KMS-11 (cell line): ENCODE data around the gene KCNQ2.

ENCODE experiments used
- H2AFZ ChIP-seq: fragments of 200-600 bp; sonication (generic); 2 replicates; pipeline ENCODE4 v1.6.1; 2016; ENCODE audit warnings: antibody characterized with exemption, mixed run types, low read depth
- H3K27ac ChIP-seq: fragments of 200-600 bp; sonication (generic); 2 replicates; pipeline ENCODE4 v1.6.1; 2016; ENCODE audit warnings: mild to moderate bottlenecking, mixed run types
- H3K27me3 ChIP-seq: fragments of 200-600 bp; sonication (generic); 2 replicates; pipeline ENCODE4 v1.6.1; 2017; ENCODE audit warnings: mild to moderate bottlenecking, low read depth, mixed run types, moderate library complexity; ENCODE audit not compliant: insufficient read depth
- H3K36me3 ChIP-seq: fragments of 200-600 bp; sonication (generic); 2 replicates; pipeline ENCODE4 v1.6.1; 2017; ENCODE audit warnings: mild to moderate bottlenecking, mixed run types; ENCODE audit not compliant: insufficient read depth
- H3K4me1 ChIP-seq: fragments of 200-600 bp; sonication (generic); 2 replicates; pipeline ENCODE4 v1.6.1; 2016; ENCODE audit warnings: mild to moderate bottlenecking, low read depth, mixed run types; ENCODE audit not compliant: poor library complexity, severe bottlenecking
- H3K4me2 ChIP-seq: fragments of 200-600 bp; sonication (generic); 2 replicates; pipeline ENCODE4 v1.7.0; 2016; ENCODE audit warnings: mild to moderate bottlenecking, mixed run types
- H3K4me3 ChIP-seq: fragments of 200-600 bp; sonication (generic); IDR thresholded peaks from 2 replicates; pipeline ENCODE4 v1.6.1; 2017; ENCODE audit warnings: low read depth, low read length, mixed read lengths; ENCODE audit not compliant: insufficient read depth
- H3K79me2 ChIP-seq: fragments of 200-600 bp; sonication (generic); 2 replicates; pipeline ENCODE4 v1.6.1; 2016; ENCODE audit warnings: low read depth, mixed run types; ENCODE audit not compliant: insufficient read depth
- H3K9ac ChIP-seq: fragments of 200-600 bp; sonication (generic); 2 replicates; pipeline ENCODE4 v1.6.1; 2016; ENCODE audit warnings: mild to moderate bottlenecking, mixed run types
- H4K20me1 ChIP-seq: fragments of 200-600 bp; sonication (generic); 2 replicates; pipeline ENCODE4 v1.6.1; 2016; ENCODE audit warnings: mild to moderate bottlenecking, mixed run types; ENCODE audit not compliant: insufficient read depth
- TF ChIP-seq, protein P1 (sequence below): fragments of 200-600 bp; sonication (generic); conservative IDR thresholded peaks from 2 replicates; pipeline ENCODE4 v1.6.1; 2017; ENCODE audit warnings: low read depth, mild to moderate bottlenecking, antibody characterized with exemption, low read length, moderate library complexity, mixed read lengths

Gene KCNQ2

DNA sequence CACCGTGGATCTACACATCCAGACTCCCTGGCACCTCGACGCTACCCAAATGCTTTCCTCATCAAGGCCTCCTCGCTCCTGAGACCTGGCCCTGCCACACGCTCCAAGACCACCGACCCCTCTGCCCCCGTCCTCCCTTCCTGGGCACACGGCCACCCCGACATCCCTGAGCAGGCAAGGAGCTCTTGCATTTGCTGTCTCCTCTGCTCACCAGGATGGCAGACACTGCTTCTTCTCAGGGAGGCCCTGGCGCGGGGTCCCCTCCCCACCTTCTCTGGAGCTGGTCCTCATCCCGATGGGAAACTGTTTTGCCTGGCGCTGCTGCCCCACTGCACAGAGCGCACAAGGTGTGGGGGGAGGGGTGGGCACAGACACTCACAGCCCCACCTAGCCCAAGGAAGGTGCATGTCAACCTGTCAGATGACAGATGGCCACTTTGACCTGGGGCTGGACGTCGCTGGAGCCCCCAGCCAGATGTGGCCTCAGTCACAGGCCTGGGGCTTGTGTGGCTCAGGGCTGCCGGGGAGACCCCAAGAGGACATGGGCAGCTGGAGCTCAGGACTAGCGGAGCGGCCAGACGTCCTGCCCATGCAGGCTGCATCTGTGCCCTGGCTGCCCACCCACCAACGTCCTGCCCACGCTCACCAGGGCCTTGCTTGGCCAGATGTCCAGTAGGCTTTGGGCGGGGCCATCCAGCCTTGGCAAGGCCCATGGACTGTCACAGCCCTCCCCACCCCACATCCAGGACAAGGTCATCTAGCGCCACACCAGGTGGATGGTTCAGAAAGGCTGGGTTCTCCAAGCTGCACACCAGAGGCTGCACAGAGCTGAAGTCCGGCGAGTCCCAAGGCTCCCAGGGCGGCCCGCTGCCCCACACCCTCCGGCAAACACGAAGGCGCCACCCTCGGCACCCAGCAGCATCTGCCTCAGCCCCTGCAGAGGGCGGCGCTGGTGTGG lies 6.2 kb upstream of the KCNQ2 start:
- H3K4me1 ChIP-seq: peaks cover 16% of the 10 kb centered on the region
- TF ChIP-seq, protein P1, sequence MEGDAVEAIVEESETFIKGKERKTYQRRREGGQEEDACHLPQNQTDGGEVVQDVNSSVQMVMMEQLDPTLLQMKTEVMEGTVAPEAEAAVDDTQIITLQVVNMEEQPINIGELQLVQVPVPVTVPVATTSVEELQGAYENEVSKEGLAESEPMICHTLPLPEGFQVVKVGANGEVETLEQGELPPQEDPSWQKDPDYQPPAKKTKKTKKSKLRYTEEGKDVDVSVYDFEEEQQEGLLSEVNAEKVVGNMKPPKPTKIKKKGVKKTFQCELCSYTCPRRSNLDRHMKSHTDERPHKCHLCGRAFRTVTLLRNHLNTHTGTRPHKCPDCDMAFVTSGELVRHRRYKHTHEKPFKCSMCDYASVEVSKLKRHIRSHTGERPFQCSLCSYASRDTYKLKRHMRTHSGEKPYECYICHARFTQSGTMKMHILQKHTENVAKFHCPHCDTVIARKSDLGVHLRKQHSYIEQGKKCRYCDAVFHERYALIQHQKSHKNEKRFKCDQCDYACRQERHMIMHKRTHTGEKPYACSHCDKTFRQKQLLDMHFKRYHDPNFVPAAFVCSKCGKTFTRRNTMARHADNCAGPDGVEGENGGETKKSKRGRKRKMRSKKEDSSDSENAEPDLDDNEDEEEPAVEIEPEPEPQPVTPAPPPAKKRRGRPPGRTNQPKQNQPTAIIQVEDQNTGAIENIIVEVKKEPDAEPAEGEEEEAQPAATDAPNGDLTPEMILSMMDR: no peak
- no peak overlapping the region for H3K4me2 ChIP-seq
- peaks cover 100% of the 10 kb centered on the region for H3K27me3 ChIP-seq
- H4K20me1 ChIP-seq: no peaks in the 10 kb centered on the region
- H3K27ac ChIP-seq: no peak overlapping the region
- no peak overlapping the region for H3K9ac ChIP-seq
- H2AFZ ChIP-seq: no peak overlapping the region
- H3K4me3 ChIP-seq: no peak overlapping the region
- H3K36me3 ChIP-seq: no peaks in the 10 kb centered on the region
- no peaks in the 10 kb centered on the region for H3K79me2 ChIP-seq

DNA sequence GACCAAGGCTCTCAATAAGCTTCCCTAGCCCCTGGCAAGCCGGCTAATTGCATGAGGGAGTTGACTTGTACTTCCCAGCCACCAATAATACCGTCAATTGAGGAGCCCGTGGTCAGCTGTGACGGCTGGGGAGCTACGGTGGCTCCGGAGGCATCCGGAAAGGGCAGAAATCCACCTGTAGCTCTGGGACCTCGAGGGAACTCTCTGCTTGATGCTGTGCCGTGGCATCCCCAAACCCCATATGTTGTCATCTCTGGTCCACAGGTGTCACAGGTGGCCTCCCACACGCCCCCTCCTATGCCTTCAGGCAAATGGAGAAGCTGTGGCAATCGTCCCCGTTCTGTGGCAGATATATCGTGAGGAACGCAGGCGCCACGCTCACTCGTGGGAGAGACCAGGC lies 5.5 kb upstream of the KCNQ2 start:
- no peak overlapping the region for H3K4me3 ChIP-seq
- peaks cover 9% of the 10 kb centered on the region for H3K4me1 ChIP-seq
- no peaks in the 10 kb centered on the region for H3K79me2 ChIP-seq
- no peaks in the 10 kb centered on the region for H3K36me3 ChIP-seq
- no peak overlapping the region for H3K27ac ChIP-seq
- H2AFZ ChIP-seq: no peak overlapping the region
- H3K27me3 ChIP-seq: peaks cover 100% of the 10 kb centered on the region
- TF ChIP-seq, protein P1: no peak
- H3K9ac ChIP-seq: no peak overlapping the region
- H4K20me1 ChIP-seq: no peaks in the 10 kb centered on the region
- H3K4me2 ChIP-seq: no peak overlapping the region

DNA sequence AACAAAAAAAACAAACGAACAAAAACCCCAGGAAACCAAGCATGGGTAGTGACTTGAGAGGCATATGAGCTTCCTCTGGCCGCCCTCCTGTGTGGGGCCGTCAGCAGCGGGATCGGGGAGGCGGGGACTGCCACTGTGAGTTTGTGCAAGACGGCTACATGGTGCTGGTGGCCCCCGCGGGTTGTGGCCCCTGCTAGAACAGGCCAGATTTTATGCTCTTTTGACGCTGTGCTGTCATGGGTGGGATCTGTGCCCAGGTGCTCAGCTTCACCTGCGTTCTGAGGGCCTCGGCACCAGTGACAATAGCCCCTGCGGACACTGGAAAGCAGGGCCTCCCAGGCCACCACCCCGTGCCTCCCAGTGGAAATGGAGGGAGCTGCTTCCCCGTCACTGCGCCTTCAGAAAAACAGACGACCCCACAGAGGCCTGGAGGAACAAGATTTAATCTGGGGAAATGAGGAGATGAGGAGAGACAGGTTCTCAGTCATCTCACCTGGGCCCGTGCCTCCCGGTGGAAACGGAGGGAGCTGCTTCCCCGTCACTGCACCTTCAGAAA lies 4.7 kb upstream of the KCNQ2 start:
- TF ChIP-seq, protein P1: no peak
- Histone ChIP-seq H3K9ac (no peak overlapping the region), H3K4me1 (peaks cover under 1% of the 10 kb centered on the region), H3K4me3 (no peak overlapping the region), H3K27ac (no peak overlapping the region), H3K27me3 (peaks cover 92% of the 10 kb centered on the region), H3K36me3 (no peaks in the 10 kb centered on the region), H3K79me2 (no peaks in the 10 kb centered on the region), H2AFZ (no peak overlapping the region), H3K4me2 (no peak overlapping the region), H4K20me1 (no peaks in the 10 kb centered on the region)

DNA sequence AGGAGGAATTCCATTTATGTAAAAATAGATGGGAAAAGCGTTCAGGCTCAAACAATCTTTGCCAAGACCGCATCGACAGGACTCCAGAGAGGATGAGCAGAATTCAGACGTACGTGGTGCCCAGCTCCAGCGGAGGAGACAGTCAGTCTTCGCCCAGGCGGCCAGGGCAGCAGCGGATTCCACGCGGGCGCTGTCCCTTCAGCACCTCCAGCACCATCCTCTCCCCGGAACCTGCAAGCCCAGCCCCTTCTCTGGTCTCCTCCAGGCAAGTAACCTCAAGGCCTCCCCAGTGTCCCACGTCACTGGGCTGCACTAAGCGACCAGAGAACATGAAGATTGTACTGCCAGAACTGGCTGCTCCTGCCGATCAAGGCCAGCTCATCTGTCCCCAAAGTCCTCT lies 2.8 kb upstream of the KCNQ2 start:
- H3K36me3 ChIP-seq: no peaks in the 10 kb centered on the region
- H3K4me2 ChIP-seq: no peak overlapping the region
- H2AFZ ChIP-seq: no peak overlapping the region
- H3K27me3 ChIP-seq: peaks cover 84% of the 10 kb centered on the region
- H3K79me2 ChIP-seq: no peaks in the 10 kb centered on the region
- no peaks in the 10 kb centered on the region for H4K20me1 ChIP-seq
- no peak overlapping the region for H3K9ac ChIP-seq
- H3K4me1 ChIP-seq: no peaks in the 10 kb centered on the region
- TF ChIP-seq, protein P1: no peak
- no peak overlapping the region for H3K27ac ChIP-seq
- no peak overlapping the region for H3K4me3 ChIP-seq
